H9 (cell line): ENCODE data around the gene SH3BP5. TPM values are rescaled to one million over a fixed set of nuclear protein-coding genes. Genes with fewer than 3 reads are reported as not detected.

Experiments used
- DNase-seq: peaks from one replicate; pipeline ENCODE4 v3.0.0-alpha.2; 2017
- H2AFZ ChIP-seq: one replicate; pipeline ENCODE4 v1.6.1; 2013; ENCODE audit warnings: mild to moderate bottlenecking, low read length, control low read depth, moderate library complexity
- H2AK5ac ChIP-seq: 2 replicates; pipeline ENCODE4 v1.6.1; 2013; ENCODE audit warnings: low read length, control low read depth, mixed read lengths; ENCODE audit not compliant: insufficient read length
- H2BK120ac ChIP-seq: one replicate; pipeline ENCODE4 v1.6.1; 2013; ENCODE audit warnings: low read depth, mild to moderate bottlenecking, low read length, control low read depth, inconsistent platforms; ENCODE audit not compliant: poor library complexity, severe bottlenecking
- H2BK12ac ChIP-seq: 2 replicates; pipeline ENCODE4 v1.6.1; 2013; ENCODE audit warnings: low read length, control low read depth, mixed read lengths, low read depth; ENCODE audit not compliant: insufficient read length
- H2BK15ac ChIP-seq: 2 replicates; pipeline ENCODE4 v1.6.1; 2013; ENCODE audit warnings: low read depth, low read length, control low read depth
- H2BK20ac ChIP-seq: one replicate; pipeline ENCODE4 v1.6.1; 2013; ENCODE audit warnings: low read depth, mild to moderate bottlenecking, low read length, control low read depth, inconsistent platforms; ENCODE audit not compliant: poor library complexity, severe bottlenecking
- H2BK5ac ChIP-seq: 2 replicates; pipeline ENCODE4 v1.6.1; 2013; ENCODE audit warnings: low read length, control low read depth, mixed read lengths; ENCODE audit not compliant: insufficient read length
- H3K14ac ChIP-seq: 2 replicates; pipeline ENCODE4 v1.6.1; 2013; ENCODE audit warnings: low read length, control low read depth; ENCODE audit not compliant: insufficient read depth
- H3K18ac ChIP-seq: 2 replicates; pipeline ENCODE4 v1.6.1; 2013; ENCODE audit warnings: low read depth, mild to moderate bottlenecking, mixed read lengths, low read length, control low read depth; ENCODE audit not compliant: insufficient read length
- H3K23ac ChIP-seq: 2 replicates; pipeline ENCODE4 v1.6.1; 2013; ENCODE audit warnings: low read length, control low read depth, mixed read lengths, low read depth; ENCODE audit not compliant: insufficient read length
- H3K23me2 ChIP-seq: 2 replicates; pipeline ENCODE4 v1.6.1; 2013; ENCODE audit warnings: low read depth, mild to moderate bottlenecking, mixed read lengths, low read length, control low read depth; ENCODE audit not compliant: insufficient read length, poor library complexity, severe bottlenecking
- H3K27ac ChIP-seq: 2 replicates; pipeline ENCODE4 v1.5.1; 2013; ENCODE audit warnings: low read length, control low read depth, mixed read lengths, low read depth; ENCODE audit not compliant: insufficient read length
- H3K27me3 ChIP-seq: 2 replicates; pipeline ENCODE4 v1.6.1; 2013; ENCODE audit warnings: low read length, control low read depth, inconsistent platforms; ENCODE audit not compliant: insufficient read depth
- H3K4ac ChIP-seq: 2 replicates; pipeline ENCODE4 v1.6.1; 2013; ENCODE audit warnings: low read depth, mild to moderate bottlenecking, control low read depth, inconsistent platforms, low read length, moderate library complexity
- H3K4me1 ChIP-seq: 2 replicates; pipeline ENCODE4 v1.6.1; 2013; ENCODE audit warnings: low read length, control low read depth, inconsistent platforms; ENCODE audit not compliant: insufficient read depth
- H3K4me2 ChIP-seq: 2 replicates; pipeline ENCODE4 v1.6.1; 2013; ENCODE audit warnings: low read length, control low read depth, mixed read lengths; ENCODE audit not compliant: insufficient read length, insufficient read depth
- H3K56ac ChIP-seq: 2 replicates; pipeline ENCODE4 v1.6.1; 2013; ENCODE audit warnings: low read depth, mild to moderate bottlenecking, mixed read lengths, low read length, control low read depth; ENCODE audit not compliant: insufficient read length
- H3K79me1 ChIP-seq: 2 replicates; pipeline ENCODE4 v1.6.1; 2013; ENCODE audit warnings: low read depth, mild to moderate bottlenecking, moderate library complexity, low read length, control low read depth, inconsistent platforms; ENCODE audit not compliant: insufficient read depth, poor library complexity, severe bottlenecking
- H3K79me2 ChIP-seq: 2 replicates; pipeline ENCODE4 v1.6.1; 2013; ENCODE audit warnings: low read length, control low read depth, inconsistent platforms; ENCODE audit not compliant: insufficient read depth
- H3K9ac ChIP-seq: 2 replicates; pipeline ENCODE4 v1.6.1; 2013; ENCODE audit warnings: low read length, control low read depth, mixed read lengths; ENCODE audit not compliant: insufficient read length; ENCODE audit errors: extremely low read depth
- H3K9me3 ChIP-seq: one replicate; pipeline ENCODE4 v1.6.1; 2013; ENCODE audit warnings: low read depth, low read length, inconsistent platforms; ENCODE audit not compliant: control insufficient read depth
- H3T11ph ChIP-seq: one replicate; pipeline ENCODE4 v1.6.1; 2013; ENCODE audit warnings: mild to moderate bottlenecking, low read length, control low read depth, inconsistent platforms
- H4K20me1 ChIP-seq: one replicate; pipeline ENCODE4 v1.6.1; 2013; ENCODE audit not compliant: control insufficient read depth, insufficient read length, insufficient read depth
- H4K5ac ChIP-seq: 2 replicates; pipeline ENCODE4 v1.6.1; 2013; ENCODE audit warnings: low read depth, mild to moderate bottlenecking, mixed read lengths, low read length, control low read depth; ENCODE audit not compliant: insufficient read length
- H4K8ac ChIP-seq: replicated peaks from 2 replicates; pipeline ENCODE4 v1.6.1; 2013; ENCODE audit warnings: low read length, control low read depth, mixed read lengths, low read depth; ENCODE audit not compliant: insufficient read length
- H4K91ac ChIP-seq: 2 replicates; pipeline ENCODE4 v1.6.1; 2013; ENCODE audit warnings: low read depth, mild to moderate bottlenecking, moderate library complexity, mixed read lengths, low read length, control low read depth; ENCODE audit not compliant: insufficient read length
- H3K27ac Mint-ChIP-seq, 3 experiments: 2 replicates in 2 of 3; 3 replicates in 1 of 3; pipeline ENCODE4 v1.8.0; 2020 to 2021; ENCODE audit warnings: mixed read lengths in 3 of 3, mild to moderate bottlenecking in 1 of 3, moderate library complexity in 1 of 3
- H3K27me3 Mint-ChIP-seq: 2 replicates; pipeline ENCODE4 v1.8.0; 2021; ENCODE audit warnings: low read depth, mild to moderate bottlenecking, moderate library complexity, mixed read lengths
- H3K36me3 Mint-ChIP-seq, 3 experiments: 2 replicates in 2 of 3; 3 replicates in 1 of 3; pipeline ENCODE4 v1.8.0; 2020 to 2021; ENCODE audit warnings: low read depth in 3 of 3, mixed read lengths in 3 of 3; ENCODE audit not compliant: insufficient read depth in 1 of 3
- H3K4me1 Mint-ChIP-seq, 2 experiments: 2 replicates each; pipeline ENCODE4 v1.8.0; 2020; ENCODE audit warnings: mixed read lengths in 2 of 2
- H3K4me3 Mint-ChIP-seq, 2 experiments: 2 replicates in 1 of 2; 3 replicates in 1 of 2; pipeline ENCODE4 v1.8.0; 2020 to 2021; ENCODE audit warnings: mild to moderate bottlenecking in 2 of 2, mixed read lengths in 2 of 2, moderate library complexity in 1 of 2
- H3K9me3 Mint-ChIP-seq, 2 experiments: 2 replicates in 1 of 2; 3 replicates in 1 of 2; pipeline ENCODE4 v1.8.0; 2020; ENCODE audit warnings: mild to moderate bottlenecking in 2 of 2, mixed read lengths in 2 of 2, moderate library complexity in 1 of 2
- CTCF ChIP-seq: fragments of 200-600 bp; sonication (generic); conservative IDR thresholded peaks from 3 replicates; pipeline ENCODE4 v1.8.0; 2021; ENCODE audit warnings: antibody characterized with exemption, mild to moderate bottlenecking
- total RNA-seq: library from RNA; stranded (reverse); gene quantifications from 2 replicates; pipeline ENCODE4 v1.2.1, GENCODE V29; 2021

Gene SH3BP5
- total RNA-seq, 1 experiment from 2014 or later: 6.8 TPM

DNA sequence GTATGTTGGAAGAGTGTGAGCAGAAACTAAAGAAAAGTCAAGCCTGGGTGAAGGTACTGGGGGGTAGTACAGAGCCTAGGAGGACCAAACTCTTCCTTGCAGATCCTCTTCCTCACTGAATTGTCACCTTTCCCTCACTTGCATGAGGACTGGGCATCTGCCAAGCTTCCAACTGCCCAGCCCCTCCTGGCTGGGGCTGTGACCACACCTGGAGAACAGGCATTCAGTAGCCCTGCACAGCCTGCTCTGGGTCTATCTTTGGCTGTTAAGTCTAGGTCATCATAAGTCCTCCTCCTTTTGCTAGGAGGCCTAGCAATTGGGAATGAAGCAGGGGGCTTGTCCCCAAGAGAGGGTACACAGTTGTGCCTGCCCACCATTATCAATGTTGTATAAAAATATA, 71.1 kb downstream of the SH3BP5 start:
- H3K27ac Mint-ChIP-seq: peak overlapping the region in 1 of 3 experiments; percentile 34; a peak in 1 of 7 replicates
- H3K4me1 ChIP-seq: no peaks in the 10 kb centered on the region
- H4K5ac ChIP-seq: no peak overlapping the region
- H3K27me3 Mint-ChIP-seq: no peaks in the 10 kb centered on the region
- no peak overlapping the region for H2BK5ac ChIP-seq
- H3K27ac ChIP-seq: no peak overlapping the region
- peaks cover 7 to 28% (median 8%) of the 10 kb centered on the region in 3 experiments; a peak in 5 of 7 replicates for H3K36me3 Mint-ChIP-seq
- H2BK15ac ChIP-seq: no peak overlapping the region
- H3K56ac ChIP-seq: no peak overlapping the region
- H3K79me2 ChIP-seq: no peaks in the 10 kb centered on the region
- H4K8ac ChIP-seq: no peak overlapping the region
- no peak overlapping the region for H3K4me2 ChIP-seq
- no peaks in the 10 kb centered on the region; a peak in 1 of 5 replicates for H3K9me3 Mint-ChIP-seq
- no peak for DNase-seq
- H2BK120ac ChIP-seq: no peak overlapping the region
- no peak overlapping the region for H3T11ph ChIP-seq
- no peaks in the 10 kb centered on the region for H3K27me3 ChIP-seq
- no peak overlapping the region for H3K14ac ChIP-seq
- no peak overlapping the region for H3K23ac ChIP-seq
- no peak overlapping the region for H4K91ac ChIP-seq
- H2AFZ ChIP-seq: no peak overlapping the region
- no peak overlapping the region for H3K4ac ChIP-seq
- H3K4me1 Mint-ChIP-seq: no peaks in the 10 kb centered on the region
- H3K79me1 ChIP-seq: no peaks in the 10 kb centered on the region
- no peak overlapping the region for H3K4me3 Mint-ChIP-seq
- H3K18ac ChIP-seq: no peak overlapping the region
- H3K9ac ChIP-seq: no peak overlapping the region
- H3K9me3 ChIP-seq: no peaks in the 10 kb centered on the region
- H2BK20ac ChIP-seq: no peak overlapping the region
- H4K20me1 ChIP-seq: no peaks in the 10 kb centered on the region
- H2BK12ac ChIP-seq: no peak overlapping the region
- TF ChIP-seq CTCF: no peak
- no peak overlapping the region for H2AK5ac ChIP-seq
- H3K23me2 ChIP-seq: no peaks in the 10 kb centered on the region
